VCaP (cell line): ENCODE data around the gene MMP28.

Source experiments
- H3K27ac ChIP-seq: fragments of 450-650 bp; 2 replicates; pipeline ENCODE4 v1.5.1; 2017
- TF ChIP-seq, protein P1 (sequence below): fragments of 450-650 bp; conservative IDR thresholded peaks from 2 replicates; pipeline ENCODE4 v1.5.1; 2017; ENCODE audit warnings: mild to moderate bottlenecking, moderate library complexity

Gene MMP28

DNA sequence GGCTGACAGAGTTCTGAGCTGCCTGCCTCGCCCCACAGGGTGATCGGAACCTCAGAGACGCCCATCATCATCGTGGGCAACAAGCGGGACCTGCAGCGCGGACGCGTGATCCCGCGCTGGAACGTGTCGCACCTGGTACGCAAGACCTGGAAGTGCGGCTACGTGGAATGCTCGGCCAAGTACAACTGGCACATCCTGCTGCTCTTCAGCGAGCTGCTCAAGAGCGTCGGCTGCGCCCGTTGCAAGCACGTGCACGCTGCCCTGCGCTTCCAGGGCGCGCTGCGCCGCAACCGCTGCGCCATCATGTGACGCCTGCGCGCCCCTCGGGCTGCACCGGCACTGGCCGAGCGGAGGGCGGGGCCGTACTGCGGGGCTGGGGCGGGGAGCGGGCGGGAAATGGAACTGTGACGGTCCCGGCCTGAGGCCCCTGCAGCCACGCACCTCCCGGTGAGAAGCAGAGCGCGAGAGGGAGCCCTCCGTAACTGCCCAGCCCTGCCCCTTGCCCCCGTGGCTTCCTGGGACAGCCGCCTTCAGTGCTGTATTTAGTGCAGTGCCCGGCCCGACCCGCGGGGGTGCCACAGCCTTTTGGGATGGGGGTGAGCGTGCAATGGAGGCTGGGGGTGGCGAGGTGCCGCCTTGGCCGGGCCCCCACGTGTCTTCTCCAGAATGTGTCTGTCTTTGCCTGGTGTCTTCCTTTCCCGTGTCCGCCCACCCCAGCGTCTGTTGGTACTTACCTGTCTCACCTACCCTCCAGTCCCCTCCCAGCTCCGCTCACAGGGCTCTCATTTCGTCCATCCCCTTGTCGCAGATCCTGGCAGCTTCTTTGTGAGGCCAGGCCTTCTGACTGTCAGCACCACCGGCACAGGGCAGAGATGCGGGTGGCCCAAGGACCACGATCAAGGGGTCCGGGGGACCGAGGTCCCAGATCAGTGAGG, 54.2 kb downstream of the MMP28 start:
- H3K27ac ChIP-seq: no peak overlapping the region
- TF ChIP-seq, protein P1, sequence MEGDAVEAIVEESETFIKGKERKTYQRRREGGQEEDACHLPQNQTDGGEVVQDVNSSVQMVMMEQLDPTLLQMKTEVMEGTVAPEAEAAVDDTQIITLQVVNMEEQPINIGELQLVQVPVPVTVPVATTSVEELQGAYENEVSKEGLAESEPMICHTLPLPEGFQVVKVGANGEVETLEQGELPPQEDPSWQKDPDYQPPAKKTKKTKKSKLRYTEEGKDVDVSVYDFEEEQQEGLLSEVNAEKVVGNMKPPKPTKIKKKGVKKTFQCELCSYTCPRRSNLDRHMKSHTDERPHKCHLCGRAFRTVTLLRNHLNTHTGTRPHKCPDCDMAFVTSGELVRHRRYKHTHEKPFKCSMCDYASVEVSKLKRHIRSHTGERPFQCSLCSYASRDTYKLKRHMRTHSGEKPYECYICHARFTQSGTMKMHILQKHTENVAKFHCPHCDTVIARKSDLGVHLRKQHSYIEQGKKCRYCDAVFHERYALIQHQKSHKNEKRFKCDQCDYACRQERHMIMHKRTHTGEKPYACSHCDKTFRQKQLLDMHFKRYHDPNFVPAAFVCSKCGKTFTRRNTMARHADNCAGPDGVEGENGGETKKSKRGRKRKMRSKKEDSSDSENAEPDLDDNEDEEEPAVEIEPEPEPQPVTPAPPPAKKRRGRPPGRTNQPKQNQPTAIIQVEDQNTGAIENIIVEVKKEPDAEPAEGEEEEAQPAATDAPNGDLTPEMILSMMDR: peak; percentile 30; the same call in 1 of the 2 replicates

- TF ChIP-seq, protein P1: no peak
- H3K27ac ChIP-seq: no peak overlapping the region
Measured at GRCh38 chr17:35740216-35740615, 55.2 kb downstream of the MMP28 start.

- TF ChIP-seq, protein P1: no peak
- H3K27ac ChIP-seq: no peak overlapping the region
Measured at GRCh38 chr17:35738519-35739133, 56.8 kb downstream of the MMP28 start.

GRCh38 chr17:35736236-35736635, 59.2 kb downstream of the MMP28 start:
- TF ChIP-seq, protein P1: no peak
- no peak overlapping the region for H3K27ac ChIP-seq

GRCh38 chr17:35735036-35735805, 60.2 kb downstream of the MMP28 start:
- H3K27ac ChIP-seq: no peak overlapping the region
- TF ChIP-seq, protein P1: no peak

- H3K27ac ChIP-seq: no peak overlapping the region
- TF ChIP-seq, protein P1: no peak
Measured at GRCh38 chr17:35734396-35734795, 61.0 kb downstream of the MMP28 start.

DNA sequence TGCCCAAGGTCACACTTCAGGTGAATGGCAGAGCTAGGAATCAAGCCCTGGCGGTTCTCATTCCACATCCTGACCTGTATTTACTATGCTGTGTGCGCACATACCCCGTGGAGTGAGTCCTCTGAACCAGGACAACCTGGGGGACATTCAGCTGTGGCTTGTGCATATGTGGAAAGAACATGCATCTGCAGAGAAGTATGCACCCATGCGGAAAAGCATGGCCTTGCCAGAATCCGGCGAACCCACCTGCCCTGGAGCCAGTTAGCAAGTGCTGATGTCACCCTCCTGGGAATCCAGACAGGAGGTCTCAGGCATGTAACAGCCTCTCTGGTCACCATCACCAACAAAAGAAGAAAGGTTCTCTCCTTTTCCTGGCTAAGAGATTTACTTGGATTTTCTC, 62.1 kb downstream of the MMP28 start:
- TF ChIP-seq, protein P1: no peak
- H3K27ac ChIP-seq: no peak overlapping the region
